Urinary bladder (tissue), 4 donors: ENCODE measurements around the gene USP48. TPM values are rescaled to one million over a fixed set of nuclear protein-coding genes. Genes with fewer than 3 reads are reported as not detected.

Experiments
- DNase-seq: peaks from one replicate; pipeline ENCODE4 v3.0.0-alpha.2; 2015; ENCODE audit errors: extremely low spot score
- H3K27ac ChIP-seq: one replicate; pipeline ENCODE4 v1.5.1; 2013; ENCODE audit warnings: low read depth, mild to moderate bottlenecking, moderate library complexity
- H3K36me3 ChIP-seq: one replicate; pipeline ENCODE4 v1.6.1; 2013; ENCODE audit warnings: mild to moderate bottlenecking, moderate library complexity; ENCODE audit not compliant: insufficient read depth
- H3K4me1 ChIP-seq: one replicate; pipeline ENCODE4 v1.6.1; 2013; ENCODE audit warnings: mild to moderate bottlenecking, moderate library complexity; ENCODE audit not compliant: insufficient read depth
- H3K4me3 ChIP-seq: one replicate; pipeline ENCODE4 v1.5.1; 2013; ENCODE audit warnings: low read depth, low read length
- WGBS: extraction: QIAGEN DNeasy Blood & Tissue Kit; methylation state at CpG from one replicate; pipeline ENCODE4 v1.1.7; 2013; 5-methylcytosine and 5-hydroxymethylcytosine counted together
- polyA plus RNA-seq: library from polyadenylated mRNA; stranded (reverse); fragments of 200-250 nt; gene quantifications from one replicate; pipeline ENCODE4 v1.2.3, GENCODE V29; 2013
- total RNA-seq: library from RNA; depleted of rRNA; stranded (reverse); fragments of >200 nt; gene quantifications from one replicate; pipeline ENCODE4 v1.2.3, GENCODE V29; 2014
- donor health status: healthy with polysubstance abuse.
- donor health status: healthy.

The USP48 gene
- total and polyA plus RNA-seq, 2 donors: 25.1 to 97.1 TPM

DNA sequence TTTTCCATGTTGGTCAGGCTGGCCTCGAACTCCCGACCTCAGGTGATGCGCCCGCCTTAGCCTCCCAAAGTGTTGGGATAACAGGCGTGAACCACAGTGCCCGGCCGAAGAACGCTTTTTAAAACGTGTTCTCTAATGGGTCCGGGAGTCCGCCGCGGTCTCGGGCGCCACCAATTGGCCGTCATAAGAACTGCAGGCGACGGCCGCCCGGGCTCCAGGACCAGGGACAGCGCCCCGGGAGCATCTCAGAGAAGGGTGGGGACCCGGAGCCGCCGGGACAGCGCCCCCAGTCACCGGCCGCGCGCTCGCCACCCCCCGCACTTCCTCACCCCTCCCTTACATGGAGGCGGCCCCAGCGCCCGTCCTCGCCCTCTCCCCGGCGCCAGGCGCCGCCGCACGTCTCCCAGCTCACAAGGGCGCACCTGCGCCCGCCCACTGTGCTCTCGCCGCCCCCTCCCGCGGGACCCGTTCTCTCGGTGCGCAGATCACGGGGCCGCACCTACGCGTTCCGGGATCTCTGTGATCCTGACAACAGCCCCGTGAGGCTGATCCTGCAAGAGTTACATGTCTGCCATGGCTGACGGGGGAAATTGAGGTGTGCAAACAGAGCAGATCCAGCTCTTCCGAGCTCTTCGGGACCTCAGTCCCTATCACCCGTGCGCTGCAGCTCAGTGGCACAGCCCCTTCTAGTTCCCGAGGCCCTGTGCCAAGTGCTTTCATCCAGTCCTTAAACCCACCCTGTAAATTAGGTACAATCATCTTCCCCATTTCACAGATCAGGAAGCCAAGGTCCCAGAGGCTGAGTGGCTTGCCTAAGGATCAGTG, 123.6 kb downstream of the USP48 start:
- no peaks in the 10 kb centered on the region for H3K4me1 ChIP-seq
- H3K36me3 ChIP-seq: no peaks in the 10 kb centered on the region
- H3K4me3 ChIP-seq: no peak overlapping the region
- H3K27ac ChIP-seq: no peak overlapping the region
- 1% methylated on average over 64 of the region's 64 CpGs for WGBS
- DNase-seq: no peak

- WGBS: 65% methylated on average over 10 of the region's 10 CpGs
- no peaks in the 10 kb centered on the region for H3K4me1 ChIP-seq
- DNase-seq: no peak
- H3K27ac ChIP-seq: no peak overlapping the region
- H3K36me3 ChIP-seq: no peaks in the 10 kb centered on the region
- H3K4me3 ChIP-seq: no peak overlapping the region
Measured at GRCh38 chr1:21657456-21658190, 125.3 kb downstream of the USP48 start.

GRCh38 chr1:21655748-21656147, 127.2 kb downstream of the USP48 start:
- DNase-seq: no peak
- no peaks in the 10 kb centered on the region for H3K4me1 ChIP-seq
- no peak overlapping the region for H3K4me3 ChIP-seq
- H3K36me3 ChIP-seq: no peaks in the 10 kb centered on the region
- no peak overlapping the region for H3K27ac ChIP-seq
- WGBS: 40% methylated on average over 4 of the region's 4 CpGs

DNA sequence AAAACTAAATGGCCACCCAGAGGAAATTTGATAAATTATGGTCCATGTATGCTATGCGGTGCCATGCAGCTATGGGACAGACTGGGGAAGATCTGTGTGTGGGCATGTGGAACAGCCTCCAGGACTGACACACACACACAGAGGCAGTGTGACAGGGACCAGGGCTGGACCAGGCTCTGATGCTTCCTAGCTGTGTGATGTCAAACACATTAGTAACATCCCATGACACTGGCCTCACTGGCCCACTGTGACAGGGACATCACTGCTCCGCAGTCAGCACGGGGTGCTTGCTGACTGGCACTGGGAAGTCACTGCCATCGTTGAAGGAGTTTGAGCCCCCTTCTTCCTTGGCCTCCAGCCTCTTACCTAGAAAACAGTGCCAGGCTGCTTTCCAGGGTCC, 127.7 kb downstream of the USP48 start:
- no peaks in the 10 kb centered on the region for H3K36me3 ChIP-seq
- WGBS: 86% methylated on average over 4 of the region's 4 CpGs
- H3K4me3 ChIP-seq: no peak overlapping the region
- no peak overlapping the region for H3K27ac ChIP-seq
- DNase-seq: no peak
- H3K4me1 ChIP-seq: no peaks in the 10 kb centered on the region

DNA sequence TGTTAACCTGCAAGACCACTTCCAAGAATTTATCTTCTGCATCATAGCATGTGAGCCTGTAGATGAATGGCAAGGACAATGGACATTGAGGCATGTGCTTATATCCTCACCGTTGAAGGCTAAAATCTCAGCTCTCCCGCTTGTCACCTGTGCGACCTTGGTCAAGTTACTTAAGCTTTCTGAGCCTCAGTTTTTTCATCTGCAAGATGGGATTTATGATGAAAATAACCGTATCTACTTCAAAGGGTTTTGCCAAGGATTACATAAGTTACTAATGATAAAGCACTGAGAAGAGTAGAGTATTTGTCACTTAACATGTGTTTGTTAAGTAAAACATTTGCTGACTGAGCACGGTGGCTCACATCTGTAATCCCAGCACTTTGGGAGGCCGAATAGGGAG, 128.7 kb downstream of the USP48 start:
- no peaks in the 10 kb centered on the region for H3K4me1 ChIP-seq
- H3K4me3 ChIP-seq: no peak overlapping the region
- DNase-seq: no peak
- H3K27ac ChIP-seq: no peak overlapping the region
- H3K36me3 ChIP-seq: no peaks in the 10 kb centered on the region
- WGBS: 78% methylated on average over 6 of the region's 6 CpGs

DNA sequence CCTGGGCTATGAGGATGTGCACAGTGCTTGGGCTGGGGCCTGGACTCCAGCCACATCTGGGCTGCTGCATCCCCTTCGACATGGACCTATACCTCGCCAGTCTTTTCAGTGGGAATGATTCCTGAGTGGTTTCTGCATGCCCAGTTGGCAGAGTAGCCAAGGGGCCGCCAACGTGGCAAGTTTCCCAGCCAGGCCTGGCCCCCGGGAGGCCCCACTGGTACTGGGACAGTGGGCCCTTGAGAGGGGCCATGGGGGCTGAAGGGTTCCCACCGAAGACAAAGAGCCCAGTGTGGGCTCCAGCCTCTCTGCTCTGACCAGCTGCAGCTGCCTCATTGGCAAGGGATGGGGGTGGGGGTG, 129.2 kb downstream of the USP48 start:
- Histone ChIP-seq H3K27ac (no peak overlapping the region), H3K4me1 (no peaks in the 10 kb centered on the region), H3K4me3 (no peak overlapping the region), H3K36me3 (no peaks in the 10 kb centered on the region)
- no peak for DNase-seq
- 73% methylated on average over 6 of the region's 6 CpGs for WGBS

- no peak for DNase-seq
- H3K4me3 ChIP-seq: no peak overlapping the region
- no peaks in the 10 kb centered on the region for H3K36me3 ChIP-seq
- no peak overlapping the region for H3K27ac ChIP-seq
- no peaks in the 10 kb centered on the region for H3K4me1 ChIP-seq
- WGBS: 66% methylated on average over 10 of the region's 10 CpGs
Measured at GRCh38 chr1:21652937-21653743, 129.8 kb downstream of the USP48 start.

- no peak for DNase-seq
- Histone ChIP-seq H3K4me3 (peak overlapping the region; percentile 49), H3K4me1 (no peaks in the 10 kb centered on the region), H3K36me3 (no peaks in the 10 kb centered on the region), H3K27ac (no peak overlapping the region)
- WGBS: 13% methylated on average over 39 of the region's 39 CpGs
Measured at GRCh38 chr1:21652101-21652936, 130.6 kb downstream of the USP48 start.

DNA sequence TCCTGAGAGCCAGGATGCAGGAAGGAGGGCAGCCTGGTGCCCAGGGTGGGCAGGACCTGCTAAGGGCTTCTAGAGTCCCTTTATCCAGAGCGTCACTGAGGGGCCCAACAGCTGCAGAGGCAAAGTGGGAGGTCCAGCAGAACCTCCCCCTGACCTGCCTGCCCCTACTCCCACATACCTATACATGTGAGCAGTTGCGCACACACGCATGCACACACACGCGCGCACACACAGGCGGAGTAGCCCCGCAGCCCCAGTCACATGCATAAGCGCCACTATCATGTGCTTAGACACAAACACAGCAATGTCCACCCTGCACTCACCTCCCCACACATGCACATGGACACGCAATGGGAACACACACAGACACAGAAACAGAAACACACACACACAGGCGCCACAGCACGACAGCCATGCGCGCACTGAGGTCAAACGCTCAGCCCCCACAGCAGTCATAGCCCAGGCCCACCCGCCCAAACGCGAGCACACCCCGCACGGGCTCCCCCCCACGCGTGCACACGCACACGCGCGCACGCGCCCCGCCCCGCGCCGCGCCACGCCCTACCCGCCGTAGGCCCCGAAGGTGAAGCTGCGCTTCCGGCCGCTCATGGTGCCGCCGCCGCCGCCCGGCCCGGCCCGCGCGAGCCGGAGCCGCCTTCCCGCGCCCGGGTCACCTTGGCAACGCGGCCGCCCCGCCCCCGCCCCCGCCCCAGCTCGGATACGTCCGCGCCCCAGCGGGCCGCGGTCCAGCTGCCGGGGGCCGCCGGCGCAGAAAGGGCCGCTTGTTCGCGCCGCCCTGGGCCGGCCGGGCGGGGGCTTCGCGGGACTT, 131.5 kb downstream of the USP48 start:
- Histone ChIP-seq H3K36me3 (no peaks in the 10 kb centered on the region), H3K4me3 (peak overlapping the region; percentile 49), H3K4me1 (no peaks in the 10 kb centered on the region), H3K27ac (no peak overlapping the region)
- WGBS: 4% methylated on average over 78 of the region's 80 CpGs
- no peak for DNase-seq

GRCh38 chr1:21650400-21650799, 132.5 kb downstream of the USP48 start:
- no peak for DNase-seq
- no peaks in the 10 kb centered on the region for H3K36me3 ChIP-seq
- no peak overlapping the region for H3K27ac ChIP-seq
- H3K4me3 ChIP-seq: no peak overlapping the region
- no peaks in the 10 kb centered on the region for H3K4me1 ChIP-seq
- 77% methylated on average over 9 of the region's 9 CpGs for WGBS

DNA sequence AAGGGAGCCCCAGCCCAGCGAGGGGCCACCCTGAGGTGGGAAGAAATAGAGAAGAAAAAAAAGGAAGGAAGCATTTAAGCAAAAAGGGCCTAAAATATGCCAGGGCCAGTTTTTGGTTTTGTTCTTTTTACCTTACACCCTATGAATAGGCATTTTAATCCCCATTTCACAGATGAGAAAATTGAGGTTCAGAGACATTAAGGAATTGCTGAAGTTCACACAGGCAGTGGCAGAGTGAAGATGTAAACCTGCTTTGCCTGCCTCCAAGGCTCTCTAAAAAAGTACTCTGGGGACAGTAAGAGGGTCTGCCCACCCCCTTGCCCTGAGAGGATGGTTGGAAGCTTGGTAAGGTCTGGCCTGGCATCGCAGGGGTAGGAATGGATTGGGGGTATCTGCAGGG, 133.6 kb downstream of the USP48 start:
- no peak overlapping the region for H3K4me3 ChIP-seq
- WGBS: 67% methylated on average over 2 of the region's 2 CpGs
- no peaks in the 10 kb centered on the region for H3K36me3 ChIP-seq
- no peak for DNase-seq
- no peaks in the 10 kb centered on the region for H3K4me1 ChIP-seq
- no peak overlapping the region for H3K27ac ChIP-seq

- no peak for DNase-seq
- no peaks in the 10 kb centered on the region for H3K36me3 ChIP-seq
- 77% methylated on average over 10 of the region's 10 CpGs for WGBS
- H3K4me3 ChIP-seq: no peak overlapping the region
- H3K27ac ChIP-seq: no peak overlapping the region
- H3K4me1 ChIP-seq: no peaks in the 10 kb centered on the region
Measured at GRCh38 chr1:21648791-21649190, 134.2 kb downstream of the USP48 start.
